CD4-positive, alpha-beta T cell treated with Interleukin-10 for 1 hour (primary cell): Measurements from ENCODE around the gene CTXN3.

Experiments used
- DNase-seq: peaks from one replicate; pipeline ENCODE4 v3.0.0-alpha.2; 2020

The CTXN3 gene

DNA sequence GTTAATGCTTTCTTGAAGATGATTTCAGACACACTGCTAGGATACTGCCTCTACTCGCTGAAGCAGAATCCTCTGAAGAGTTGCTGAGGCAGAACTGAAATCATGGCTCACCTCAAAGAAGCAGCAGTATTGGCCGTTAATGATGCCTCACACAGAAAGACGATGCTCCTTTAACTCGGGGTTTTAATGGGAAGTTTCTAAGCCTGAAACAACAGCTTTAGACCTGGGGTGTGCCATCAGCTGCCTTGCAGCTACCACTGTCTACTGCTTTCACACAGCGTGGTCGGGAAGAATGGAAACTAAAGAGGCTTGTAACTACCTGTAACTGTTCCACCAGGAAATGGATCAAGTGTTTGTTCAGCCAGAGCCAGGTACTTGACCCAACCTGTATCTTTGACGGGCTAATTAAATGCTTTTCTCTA is at the start of gene CTXN3:
Gene CTXN3, plus strand, starts transcription at position 65 of the 422 bp plus-strand sequence. CDS start 8,440 bp downstream, outside the sequence.
- no peak for DNase-seq

DNA sequence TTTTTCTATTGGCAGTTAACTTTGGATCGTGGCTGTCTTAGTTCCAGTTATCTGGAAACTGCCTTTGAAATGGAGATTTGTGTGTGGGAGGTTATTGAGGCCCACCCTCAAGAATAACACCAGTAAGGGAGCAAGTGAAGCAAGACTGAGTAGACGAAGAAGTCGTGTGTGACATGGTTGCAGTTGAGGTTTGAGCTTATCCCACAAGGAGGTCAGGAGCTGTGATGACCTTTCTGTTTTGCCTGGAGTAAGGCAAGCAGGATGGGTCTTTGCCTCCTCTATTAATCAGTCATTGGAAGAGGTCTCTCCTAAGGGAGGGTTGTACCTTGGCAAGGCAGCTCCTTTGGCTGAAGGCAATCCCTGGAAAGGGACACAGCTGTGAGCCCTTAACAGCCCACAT is 49.6 kb upstream of the CTXN3 start:
- no peak for DNase-seq

DNA sequence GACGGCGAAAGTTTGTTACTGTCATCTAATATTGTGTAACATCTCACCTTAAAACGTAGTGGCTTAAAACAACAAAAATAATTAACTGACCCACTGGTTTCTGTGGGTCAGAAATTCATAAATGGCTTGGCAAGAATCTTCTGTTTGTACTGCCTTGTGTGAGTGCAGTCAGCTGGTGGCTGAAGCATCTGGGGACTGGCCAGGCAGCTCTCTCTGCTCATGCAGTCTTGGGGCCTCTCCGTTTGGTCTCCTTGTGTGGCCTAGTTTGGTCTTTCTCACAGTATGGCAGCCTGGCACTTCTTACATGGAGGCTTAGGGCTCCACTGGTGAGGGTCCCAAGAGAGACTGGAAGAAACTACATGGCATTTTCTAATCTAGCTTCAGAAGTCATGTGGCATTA is 49.0 kb upstream of the CTXN3 start:
- DNase-seq, result no peak

- no peak for DNase-seq
These were observed 47.8 kb upstream of the CTXN3 start for GRCh38 chr5:127601111-127601510.

DNA sequence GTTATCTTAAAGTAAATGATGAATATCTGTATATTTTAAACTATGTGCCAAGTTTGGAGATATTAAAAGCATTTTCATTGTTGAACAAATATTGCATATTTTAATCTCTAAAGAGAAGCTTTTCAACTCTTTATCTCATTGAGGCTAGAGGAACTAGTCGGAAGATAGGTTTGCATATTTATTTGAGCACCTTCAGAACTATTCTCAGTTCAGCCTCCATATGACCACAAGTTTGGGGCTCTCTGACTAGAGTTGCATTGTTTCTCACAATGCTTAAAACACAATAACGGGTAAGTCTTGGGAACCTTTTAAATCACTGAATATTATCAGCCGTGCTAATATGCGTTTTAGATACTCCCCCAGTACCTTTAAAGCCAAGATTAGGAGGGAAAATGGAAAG is 47.3 kb upstream of the CTXN3 start:
- no peak for DNase-seq

DNA sequence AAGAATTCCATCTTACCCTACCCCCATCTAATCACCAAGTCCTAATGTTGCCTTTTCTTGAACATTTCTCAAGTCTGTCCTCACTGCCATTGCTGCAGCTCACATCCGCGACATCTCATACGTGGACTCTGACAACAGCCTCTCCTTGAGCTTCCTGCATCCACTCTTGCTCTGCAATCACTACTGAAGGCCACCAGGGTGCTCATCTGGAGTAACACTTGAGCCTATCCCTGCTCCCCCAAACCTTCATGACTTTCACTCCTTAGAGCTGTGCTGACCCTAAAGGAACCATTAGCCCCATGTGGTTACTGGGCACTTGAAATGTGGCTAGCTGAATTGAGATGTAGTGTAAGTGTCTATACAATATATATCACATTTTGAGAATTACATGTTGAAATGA is 46.4 kb upstream of the CTXN3 start:
- DNase-seq, result no peak

GRCh38 chr5:127602896-127603844 is 45.7 kb upstream of the CTXN3 start:
- DNase-seq, result no peak

GRCh38 chr5:127608077-127608660 is 40.7 kb upstream of the CTXN3 start:
- no peak for DNase-seq

DNA sequence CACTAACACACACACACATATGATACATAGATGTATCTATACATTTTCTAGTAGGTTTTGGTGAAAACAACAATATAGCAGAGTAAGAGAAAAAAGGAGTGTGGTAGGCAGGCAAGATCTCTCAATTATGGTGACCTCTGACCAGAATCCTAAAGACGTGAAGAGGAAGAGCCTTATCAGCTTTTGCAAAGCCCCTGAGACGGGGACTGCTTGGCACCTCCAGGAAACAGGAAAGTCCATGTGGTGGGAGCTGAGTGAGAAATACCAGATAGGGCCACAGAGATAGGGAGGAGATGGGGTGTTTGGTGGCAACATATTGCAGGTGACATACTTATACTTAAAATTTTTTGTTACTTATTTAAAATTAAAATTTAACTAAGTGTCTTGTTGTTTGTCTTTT is 39.9 kb upstream of the CTXN3 start:
- DNase-seq, result no peak

DNA sequence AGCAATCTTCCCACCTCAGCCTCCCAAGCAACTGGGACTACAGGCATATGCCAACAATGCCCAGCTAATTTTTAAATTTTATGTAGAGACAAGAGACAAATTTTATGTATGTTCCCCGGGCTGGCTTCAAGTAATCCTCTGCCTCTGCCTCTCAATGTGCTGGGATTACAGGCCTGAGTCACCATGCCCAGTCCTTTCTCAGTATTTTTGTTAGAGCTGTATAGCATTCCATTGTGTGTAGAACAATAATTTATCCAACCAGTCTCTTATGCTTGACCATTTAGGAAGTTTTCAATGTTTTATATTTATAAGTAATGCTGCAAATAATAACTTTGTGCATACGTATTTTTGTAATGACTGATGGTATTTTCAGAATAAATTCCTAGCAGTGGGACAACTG is 38.9 kb upstream of the CTXN3 start:
- DNase-seq, result no peak

GRCh38 chr5:127612441-127613141 is 36.3 kb upstream of the CTXN3 start:
- no peak for DNase-seq

GRCh38 chr5:127615916-127616315 is 33.0 kb upstream of the CTXN3 start:
- no peak for DNase-seq

- DNase-seq, result no peak
These were observed 28.9 kb upstream of the CTXN3 start for GRCh38 chr5:127619908-127620479.

GRCh38 chr5:127621601-127622325 is 27.1 kb upstream of the CTXN3 start:
- no peak for DNase-seq

- no peak for DNase-seq
These were observed 14.9 kb upstream of the CTXN3 start for GRCh38 chr5:127634007-127634406.

DNA sequence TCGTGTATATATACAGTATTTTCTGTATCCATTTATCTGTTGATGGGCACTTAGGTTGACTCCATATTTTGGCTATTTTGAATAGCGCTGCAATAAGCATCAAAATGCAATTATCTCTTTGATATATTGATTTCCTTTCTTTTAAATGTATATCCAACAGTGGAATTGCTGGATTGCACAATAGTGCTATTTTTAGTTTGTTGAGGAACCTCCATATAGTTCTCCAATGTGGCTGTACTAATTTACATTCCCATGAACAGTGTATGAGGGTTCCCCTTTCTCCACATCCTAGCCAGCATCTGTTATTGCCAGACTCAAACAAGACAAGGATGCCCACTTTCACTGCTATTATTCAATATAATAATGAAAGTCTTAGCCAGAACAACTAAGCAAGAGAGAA is 9.1 kb upstream of the CTXN3 start:
- DNase-seq, result no peak

DNA sequence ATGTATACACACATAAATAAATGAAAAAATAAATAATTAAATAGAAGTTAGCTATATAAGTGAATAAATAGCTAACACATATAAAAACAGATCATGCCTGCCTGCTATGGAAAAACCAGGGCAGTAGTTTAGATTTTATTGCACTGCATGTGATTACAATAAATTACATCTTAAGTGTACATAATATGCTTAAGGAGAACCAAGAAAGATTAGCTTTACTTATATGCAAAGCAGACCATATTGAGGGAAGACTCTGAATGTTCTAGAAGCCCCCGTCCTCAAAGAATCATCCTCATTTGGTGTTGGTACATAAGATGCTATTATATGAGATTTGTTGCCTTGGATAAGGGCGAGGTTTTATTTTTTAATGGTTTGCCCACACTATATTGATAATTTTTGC is 5.9 kb upstream of the CTXN3 start:
- no peak for DNase-seq

DNA sequence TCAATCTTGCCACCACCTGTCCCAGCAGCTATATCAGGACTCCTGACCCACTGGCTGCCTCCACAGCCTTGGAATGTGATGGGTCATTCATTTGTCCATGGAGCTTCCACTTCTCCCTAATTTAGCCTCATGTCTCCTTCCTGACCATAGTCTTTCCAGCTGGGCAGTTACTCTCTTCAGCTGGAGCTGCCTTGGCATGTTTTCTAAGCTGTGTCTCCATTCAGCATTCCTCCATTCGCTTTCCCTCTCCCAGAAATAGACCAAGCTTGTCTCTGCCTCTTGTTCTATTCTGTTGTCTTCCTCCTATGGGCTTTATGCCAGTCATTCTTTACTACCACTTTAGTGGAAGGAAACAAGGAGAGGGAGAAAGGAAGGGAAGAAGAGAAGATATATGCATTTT is 5.3 kb upstream of the CTXN3 start:
- DNase-seq, result no peak

GRCh38 chr5:127645300-127645726 is 3.6 kb upstream of the CTXN3 start:
- DNase-seq, result no peak

DNA sequence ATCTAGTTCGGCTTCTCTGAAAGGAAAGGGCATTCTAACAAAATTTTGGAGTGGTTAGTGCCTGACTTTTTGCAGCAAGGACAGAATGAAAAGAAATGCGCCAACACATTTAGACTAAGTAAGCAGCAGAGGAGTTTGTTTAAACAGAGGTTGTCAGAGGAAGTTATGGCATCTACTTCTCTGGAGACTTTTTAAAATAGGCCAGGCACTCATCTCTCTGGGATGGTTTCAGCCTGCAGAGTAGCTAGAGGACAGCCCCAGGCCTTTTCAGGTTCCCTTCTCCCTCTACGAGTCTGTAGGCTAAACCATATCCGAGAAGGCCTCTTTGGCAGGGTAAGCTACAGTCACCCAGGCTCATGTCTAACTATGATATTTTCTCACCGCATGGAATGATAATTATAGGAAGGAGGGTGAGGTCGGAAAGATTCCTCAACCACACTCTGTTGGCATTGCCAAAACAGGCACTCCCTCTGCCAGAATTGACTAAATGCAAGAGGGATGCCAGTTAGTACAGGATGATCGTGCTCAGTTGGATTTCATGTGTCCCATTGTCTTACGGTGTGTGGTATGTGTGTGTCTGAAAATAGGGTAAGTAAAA is 1.4 kb upstream of the CTXN3 start:
- DNase-seq, result no peak

DNA sequence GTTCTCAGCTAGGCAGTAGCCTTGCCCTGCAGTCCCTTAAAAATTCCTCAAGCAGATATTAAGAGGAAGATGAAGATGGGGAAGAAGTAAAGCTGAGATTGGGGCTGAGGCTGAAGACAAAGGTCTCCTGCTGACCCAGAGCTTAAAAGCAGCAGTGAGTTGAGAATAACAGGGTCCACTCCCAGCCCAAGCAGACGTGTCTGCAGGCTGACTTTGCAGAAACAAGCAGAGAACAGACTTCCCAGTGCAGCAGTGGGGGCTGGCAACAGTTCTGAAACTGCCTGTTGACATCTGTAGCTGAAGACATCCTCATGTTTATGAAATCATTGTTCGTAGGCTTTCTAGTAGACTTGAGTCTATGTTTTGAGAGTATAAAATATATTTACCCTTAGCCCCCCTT is 1.1 kb downstream of the CTXN3 start:
- no peak for DNase-seq

DNA sequence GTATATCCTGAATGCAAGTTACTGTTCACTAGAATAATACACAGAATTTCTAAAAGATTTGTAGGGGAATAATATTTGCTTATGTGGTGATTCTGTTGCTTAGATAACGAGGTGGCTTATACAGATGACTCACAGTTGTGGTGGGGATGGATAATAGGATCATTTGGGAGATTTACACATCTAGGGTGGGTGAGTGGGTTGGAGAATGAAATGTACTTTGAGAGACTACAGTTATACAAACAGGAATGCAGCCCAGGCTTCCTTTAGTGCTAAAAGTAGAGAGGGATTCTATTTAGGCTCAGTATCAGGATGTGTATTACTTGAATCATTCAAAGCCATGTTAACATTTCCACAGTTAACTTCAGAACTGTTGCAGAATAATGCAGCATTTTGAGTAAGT is 1.8 kb downstream of the CTXN3 start:
- DNase-seq, result no peak
